HL-60 (cell line): ENCODE data around the gene CIRBP.

Experiments
- DNase-seq, 2 experiments: peaks; one replicate each; pipeline ENCODE4 v3.0.0-alpha.2; 2010 to 2020; ENCODE audit warnings: low read depth in 1 of 2, low spot score in 1 of 2
- H3K27ac ChIP-seq: fragments of 250-450 bp; sonication (Bioruptor Pico); replicated peaks from 2 replicates; pipeline ENCODE4 v1.5.1; 2020; ENCODE audit warnings: mild to moderate bottlenecking, moderate library complexity
- H3K27me3 ChIP-seq: fragments of 250-450 bp; sonication (Bioruptor Pico); 2 replicates; pipeline ENCODE4 v1.5.1; 2021; ENCODE audit warnings: mild to moderate bottlenecking, moderate library complexity; ENCODE audit not compliant: insufficient read depth, poor library complexity, severe bottlenecking
- H3K4me3 ChIP-seq: replicated peaks from 2 replicates; pipeline ENCODE4 v1.5.1; 2011; ENCODE audit warnings: mild to moderate bottlenecking, control low read depth, low read length; ENCODE audit not compliant: insufficient read depth
- GABPA ChIP-seq: IDR thresholded peaks from 2 replicates; pipeline ENCODE4 v1.6.1; 2012; ENCODE audit warnings: low read depth
- POLR2AphosphoS5 ChIP-seq: IDR thresholded peaks from 2 replicates; pipeline ENCODE4 v1.6.1; 2012; ENCODE audit warnings: low read depth
- SPI1 ChIP-seq: IDR thresholded peaks from 2 replicates; pipeline ENCODE4 v1.6.1; 2012; ENCODE audit warnings: low read depth, mild to moderate bottlenecking, borderline replicate concordance
- TF ChIP-seq, protein P1 (sequence below): IDR thresholded peaks from 2 replicates; pipeline ENCODE4 v1.6.1; 2012; ENCODE audit warnings: low read depth; ENCODE audit not compliant: insufficient replicate concordance
- TF ChIP-seq, protein P2 (sequence below): IDR thresholded peaks from one replicate; pipeline ENCODE4 v1.5.1; 2011; ENCODE audit warnings: low read length, control low read depth, inconsistent platforms; ENCODE audit not compliant: insufficient read depth

The CIRBP gene

DNA sequence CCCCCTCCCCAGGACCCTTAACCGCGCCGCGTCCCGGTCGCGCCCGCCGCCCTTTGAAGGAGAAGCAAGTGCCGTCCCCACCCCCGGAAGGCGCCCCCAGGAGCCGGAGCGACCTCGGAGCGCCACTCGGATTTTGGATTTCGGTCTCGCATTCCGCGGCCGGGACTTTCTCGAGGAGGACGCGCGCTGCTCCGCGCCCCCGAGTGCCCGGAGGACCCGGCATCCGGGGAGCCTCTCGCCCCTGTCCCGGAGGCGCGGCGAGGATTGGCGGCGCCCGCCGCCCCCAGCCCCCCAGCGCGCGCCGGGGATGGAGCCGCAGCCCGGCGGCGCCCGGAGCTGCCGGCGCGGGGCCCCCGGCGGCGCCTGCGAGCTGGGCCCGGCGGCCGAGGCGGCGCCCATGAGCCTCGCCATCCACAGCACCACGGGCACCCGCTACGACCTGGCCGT is 19.1 kb upstream of the CIRBP start:
- Histone ChIP-seq H3K27ac (peak overlapping the region; percentile 88), H3K4me3 (peak overlapping the region; percentile 89), H3K27me3 (no peaks in the 10 kb centered on the region)
- no peak for DNase-seq
- TF ChIP-seq GABPA: no peak
- TF ChIP-seq, protein P1, sequence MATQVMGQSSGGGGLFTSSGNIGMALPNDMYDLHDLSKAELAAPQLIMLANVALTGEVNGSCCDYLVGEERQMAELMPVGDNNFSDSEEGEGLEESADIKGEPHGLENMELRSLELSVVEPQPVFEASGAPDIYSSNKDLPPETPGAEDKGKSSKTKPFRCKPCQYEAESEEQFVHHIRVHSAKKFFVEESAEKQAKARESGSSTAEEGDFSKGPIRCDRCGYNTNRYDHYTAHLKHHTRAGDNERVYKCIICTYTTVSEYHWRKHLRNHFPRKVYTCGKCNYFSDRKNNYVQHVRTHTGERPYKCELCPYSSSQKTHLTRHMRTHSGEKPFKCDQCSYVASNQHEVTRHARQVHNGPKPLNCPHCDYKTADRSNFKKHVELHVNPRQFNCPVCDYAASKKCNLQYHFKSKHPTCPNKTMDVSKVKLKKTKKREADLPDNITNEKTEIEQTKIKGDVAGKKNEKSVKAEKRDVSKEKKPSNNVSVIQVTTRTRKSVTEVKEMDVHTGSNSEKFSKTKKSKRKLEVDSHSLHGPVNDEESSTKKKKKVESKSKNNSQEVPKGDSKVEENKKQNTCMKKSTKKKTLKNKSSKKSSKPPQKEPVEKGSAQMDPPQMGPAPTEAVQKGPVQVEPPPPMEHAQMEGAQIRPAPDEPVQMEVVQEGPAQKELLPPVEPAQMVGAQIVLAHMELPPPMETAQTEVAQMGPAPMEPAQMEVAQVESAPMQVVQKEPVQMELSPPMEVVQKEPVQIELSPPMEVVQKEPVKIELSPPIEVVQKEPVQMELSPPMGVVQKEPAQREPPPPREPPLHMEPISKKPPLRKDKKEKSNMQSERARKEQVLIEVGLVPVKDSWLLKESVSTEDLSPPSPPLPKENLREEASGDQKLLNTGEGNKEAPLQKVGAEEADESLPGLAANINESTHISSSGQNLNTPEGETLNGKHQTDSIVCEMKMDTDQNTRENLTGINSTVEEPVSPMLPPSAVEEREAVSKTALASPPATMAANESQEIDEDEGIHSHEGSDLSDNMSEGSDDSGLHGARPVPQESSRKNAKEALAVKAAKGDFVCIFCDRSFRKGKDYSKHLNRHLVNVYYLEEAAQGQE: no peak
- TF ChIP-seq, protein P2, sequence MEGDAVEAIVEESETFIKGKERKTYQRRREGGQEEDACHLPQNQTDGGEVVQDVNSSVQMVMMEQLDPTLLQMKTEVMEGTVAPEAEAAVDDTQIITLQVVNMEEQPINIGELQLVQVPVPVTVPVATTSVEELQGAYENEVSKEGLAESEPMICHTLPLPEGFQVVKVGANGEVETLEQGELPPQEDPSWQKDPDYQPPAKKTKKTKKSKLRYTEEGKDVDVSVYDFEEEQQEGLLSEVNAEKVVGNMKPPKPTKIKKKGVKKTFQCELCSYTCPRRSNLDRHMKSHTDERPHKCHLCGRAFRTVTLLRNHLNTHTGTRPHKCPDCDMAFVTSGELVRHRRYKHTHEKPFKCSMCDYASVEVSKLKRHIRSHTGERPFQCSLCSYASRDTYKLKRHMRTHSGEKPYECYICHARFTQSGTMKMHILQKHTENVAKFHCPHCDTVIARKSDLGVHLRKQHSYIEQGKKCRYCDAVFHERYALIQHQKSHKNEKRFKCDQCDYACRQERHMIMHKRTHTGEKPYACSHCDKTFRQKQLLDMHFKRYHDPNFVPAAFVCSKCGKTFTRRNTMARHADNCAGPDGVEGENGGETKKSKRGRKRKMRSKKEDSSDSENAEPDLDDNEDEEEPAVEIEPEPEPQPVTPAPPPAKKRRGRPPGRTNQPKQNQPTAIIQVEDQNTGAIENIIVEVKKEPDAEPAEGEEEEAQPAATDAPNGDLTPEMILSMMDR: no peak
- no peak for TF ChIP-seq POLR2AphosphoS5
- no peak for TF ChIP-seq SPI1

DNA sequence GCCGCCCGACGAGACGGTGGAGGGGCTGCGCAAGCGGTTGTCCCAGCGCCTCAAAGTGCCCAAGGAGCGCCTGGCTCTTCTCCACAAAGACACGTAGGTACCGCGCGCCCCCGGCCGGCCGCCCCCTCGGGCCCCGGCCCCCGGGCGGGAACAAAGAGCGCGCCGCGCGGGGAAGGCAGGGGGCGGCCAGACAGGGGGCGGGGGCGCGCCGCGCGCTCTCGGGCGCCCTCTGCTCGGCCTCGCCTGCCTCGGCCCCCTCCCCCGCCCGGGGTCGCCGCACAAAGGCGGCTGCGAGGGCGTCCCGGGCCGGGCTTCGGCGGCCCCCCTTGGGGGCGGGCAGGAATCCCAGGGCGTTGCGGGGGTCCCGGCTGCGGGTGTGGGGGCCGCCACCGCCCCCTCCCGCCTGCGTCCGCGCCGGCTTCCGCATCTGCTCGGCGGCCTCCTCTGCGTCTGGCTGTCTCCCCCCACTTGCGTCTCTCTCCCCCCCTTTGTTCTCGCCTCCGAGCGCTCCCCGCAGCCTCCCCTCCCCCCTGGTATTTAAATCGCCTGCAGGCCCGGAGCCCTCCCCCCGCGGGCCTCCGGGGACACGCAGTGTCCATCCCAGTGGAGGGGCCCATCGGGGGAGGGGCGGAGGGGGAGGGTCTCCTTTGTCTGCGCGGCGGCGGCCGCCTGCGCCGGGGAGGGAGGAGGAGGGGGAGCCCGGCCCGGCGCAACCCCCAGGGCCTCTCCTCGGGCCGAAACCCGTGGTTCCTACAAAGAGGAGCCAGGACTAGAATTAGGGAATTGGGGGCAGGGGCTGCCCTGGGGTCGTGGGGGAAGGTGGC is 18.5 kb upstream of the CIRBP start:
- no peak for TF ChIP-seq SPI1
- no peak for TF ChIP-seq GABPA
- TF ChIP-seq, protein P1: no peak
- no peak for TF ChIP-seq POLR2AphosphoS5
- TF ChIP-seq, protein P2: no peak
- Histone ChIP-seq H3K4me3 (peak overlapping the region; percentile 89), H3K27ac (peak overlapping the region; percentile 98), H3K27me3 (no peaks in the 10 kb centered on the region)
- DNase-seq: peak; percentile 69 to 71

GRCh38 chr19:1251330-1252220 is 17.6 kb upstream of the CIRBP start:
- DNase-seq: peak; percentile 83 to 92
- peak overlapping the region; percentile 98 for H3K27ac ChIP-seq

More at GRCh38 chr19:1251330-1252220, 17.6 kb upstream of the CIRBP start:
- no peak for TF ChIP-seq GABPA
- TF ChIP-seq, protein P2: no peak
- TF ChIP-seq POLR2AphosphoS5: peak; percentile 69
- peak; percentile 45; the same call in 1 of the 2 replicates for TF ChIP-seq SPI1
- TF ChIP-seq, protein P1: no peak
- Histone ChIP-seq H3K4me3 (peak overlapping the region; percentile 89), H3K27me3 (no peaks in the 10 kb centered on the region)
